PC-3 (cell line): ENCODE measurements around the gene ITCH. TPM values are rescaled to one million over a fixed set of nuclear protein-coding genes. Genes with fewer than 3 reads are reported as not detected.

ENCODE experiments used
- ATAC-seq: fragments of 200-7000 bp; cut with Tn5 transposase; 2 replicates; pipeline ENCODE4 v1.9.1; 2020; ENCODE audit warnings: mild to moderate bottlenecking, moderate library complexity
- BruUV-seq: library from RNA; stranded (reverse); fragments of 400-500 nt; replicated peaks from 2 replicates; lab custom pipeline; 2021; lab: Mats Ljungman, UMichigan
- CTCF ChIA-PET: fragments of 300-600 bp; sonication (Branson Sonifier 250); formaldehyde crosslinking; loops from one replicate; lab custom pipeline; 2022; ENCODE audit warnings: antibody characterized with exemption; lab: Charles Lee
- POLR2A ChIA-PET: fragments of 300-600 bp; sonication (Branson Sonifier 250); formaldehyde crosslinking; loops from one replicate; lab custom pipeline; 2022; ENCODE audit warnings: antibody characterized with exemption; ENCODE audit not compliant: unreplicated experiment; lab: Charles Lee
- DNase-seq: peaks from one replicate; pipeline ENCODE4 v3.0.0-alpha.2; 2015
- H2AFZ ChIP-seq: fragments of 300-600 bp; sonication (generic); 2 replicates; pipeline ENCODE4 v1.6.0; 2016; ENCODE audit warnings: antibody characterized with exemption, low read length
- H3F3A ChIP-seq: fragments of 300-600 bp; sonication (generic); one replicate; pipeline ENCODE4 v1.6.0; 2017; ENCODE audit warnings: antibody characterized with exemption, low read length, control low read depth, mild to moderate bottlenecking; ENCODE audit not compliant: unreplicated experiment
- H3K27ac ChIP-seq: fragments of 300-600 bp; sonication (generic); 2 replicates; pipeline ENCODE4 v1.5.1; 2016; ENCODE audit warnings: mild to moderate bottlenecking, low read length
- H3K27me3 ChIP-seq: fragments of 300-600 bp; sonication (generic); 2 replicates; pipeline ENCODE4 v1.6.1; 2016; ENCODE audit warnings: low read length, mixed read lengths
- H3K36me3 ChIP-seq: fragments of 300-600 bp; sonication (generic); 2 replicates; pipeline ENCODE4 v1.6.1; 2016; ENCODE audit warnings: low read depth, mixed run types, low read length, mixed read lengths
- H3K4me1 ChIP-seq: fragments of 300-600 bp; sonication (generic); 2 replicates; pipeline ENCODE4 v1.5.1; 2016; ENCODE audit warnings: low read length; ENCODE audit not compliant: insufficient read depth
- H3K4me2 ChIP-seq: fragments of 300-600 bp; sonication (generic); 2 replicates; pipeline ENCODE4 v1.6.0; 2016; ENCODE audit warnings: low read length
- H3K4me3 ChIP-seq: fragments of 300-600 bp; sonication (generic); 2 replicates; pipeline ENCODE4 v1.5.1; 2016; ENCODE audit warnings: mild to moderate bottlenecking, low read length, mixed read lengths
- H3K79me2 ChIP-seq: fragments of 300-600 bp; sonication (generic); 2 replicates; pipeline ENCODE4 v1.6.1; 2017; ENCODE audit warnings: low read length, mixed read lengths
- H3K9ac ChIP-seq: fragments of 300-600 bp; sonication (generic); 2 replicates; pipeline ENCODE4 v1.6.0; 2016; ENCODE audit warnings: mild to moderate bottlenecking, low read length
- H3K9me2 ChIP-seq: fragments of 300-600 bp; sonication (generic); replicated peaks from 2 replicates; pipeline ENCODE4 v1.6.1; 2016; ENCODE audit warnings: mixed run types, low read length, mixed read lengths
- H3K9me3 ChIP-seq: fragments of 300-600 bp; sonication (generic); 2 replicates; pipeline ENCODE4 v1.6.1; 2016; ENCODE audit warnings: low read length, mixed read lengths
- H4K20me1 ChIP-seq: fragments of 300-600 bp; sonication (generic); 2 replicates; pipeline ENCODE4 v1.6.1; 2016; ENCODE audit warnings: low read length, mixed read lengths
- EZH2 ChIP-seq: fragments of 300-600 bp; sonication (generic); IDR thresholded peaks from one replicate; pipeline ENCODE4 v1.6.1; 2017; ENCODE audit warnings: antibody characterized with exemption, mild to moderate bottlenecking, low read length; ENCODE audit not compliant: unreplicated experiment
- EZH2phosphoT487 ChIP-seq: fragments of 300-600 bp; sonication (generic); IDR thresholded peaks from 2 replicates; pipeline ENCODE4 v1.6.1; 2018; ENCODE audit warnings: mild to moderate bottlenecking, antibody characterized with exemption, low read length, borderline replicate concordance
- intact Hi-C: fragments of 100-400 bp; cut with micrococcal nuclease; formaldehyde crosslinking; loops from 2 replicates; pipeline ENCODE4 v1.9.0; 2023
- total RNA-seq: library from RNA; depleted of rRNA; stranded (reverse); fragments of >200 nt; gene quantifications from 2 replicates; pipeline ENCODE4 v1.2.3, GENCODE V29; 2014
- TF ChIP-seq, protein P1 (sequence below): fragments of 300-600 bp; sonication (generic); conservative IDR thresholded peaks from 2 replicates; pipeline ENCODE4 v1.5.1; 2017; ENCODE audit warnings: antibody characterized with exemption, low read depth, mild to moderate bottlenecking, low read length

The ITCH gene
- total RNA-seq, 1 experiment from 2014 or later = 54.8 TPM

DNA sequence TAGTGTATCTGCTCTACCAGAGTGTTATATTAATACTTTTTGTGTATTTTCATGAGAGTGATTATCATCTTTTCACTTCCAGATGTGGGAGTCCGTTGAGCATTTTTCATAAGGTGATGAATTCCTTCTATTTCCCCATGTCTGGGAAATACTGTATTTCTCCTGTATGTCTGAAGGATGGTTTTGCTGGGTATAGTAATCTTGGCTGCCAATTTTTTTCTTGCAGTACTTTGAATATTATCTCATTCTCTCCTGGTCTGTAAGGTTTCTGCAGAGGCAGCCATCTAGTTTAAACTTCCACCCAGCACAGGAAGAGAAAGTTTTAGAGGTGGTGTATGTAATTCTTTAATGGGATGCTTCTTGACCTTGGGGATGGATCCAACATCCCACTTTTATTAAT lies 137.8 kb downstream of the ITCH start:
- no peaks in the 10 kb centered on the region for H3K9me3 ChIP-seq
- ChIA-PET CTCF (no interaction called here), POLR2A (no interaction called here)
- no TSS peak for BruUV-seq
- no peak overlapping the region for H3K9ac ChIP-seq
- no peak overlapping the region for H3K4me2 ChIP-seq
- intact Hi-C loops = no loop called here
- H4K20me1 ChIP-seq = peaks cover 4% of the 10 kb centered on the region; the same call in 1 of the 2 replicates
- H3F3A ChIP-seq = no peaks in the 10 kb centered on the region
- H3K79me2 ChIP-seq = peaks cover 8% of the 10 kb centered on the region; the same call in 1 of the 2 replicates
- no peak for DNase-seq
- H3K4me1 ChIP-seq = no peaks in the 10 kb centered on the region
- no peak for TF ChIP-seq EZH2phosphoT487
- no peak for TF ChIP-seq EZH2
- TF ChIP-seq, protein P1, sequence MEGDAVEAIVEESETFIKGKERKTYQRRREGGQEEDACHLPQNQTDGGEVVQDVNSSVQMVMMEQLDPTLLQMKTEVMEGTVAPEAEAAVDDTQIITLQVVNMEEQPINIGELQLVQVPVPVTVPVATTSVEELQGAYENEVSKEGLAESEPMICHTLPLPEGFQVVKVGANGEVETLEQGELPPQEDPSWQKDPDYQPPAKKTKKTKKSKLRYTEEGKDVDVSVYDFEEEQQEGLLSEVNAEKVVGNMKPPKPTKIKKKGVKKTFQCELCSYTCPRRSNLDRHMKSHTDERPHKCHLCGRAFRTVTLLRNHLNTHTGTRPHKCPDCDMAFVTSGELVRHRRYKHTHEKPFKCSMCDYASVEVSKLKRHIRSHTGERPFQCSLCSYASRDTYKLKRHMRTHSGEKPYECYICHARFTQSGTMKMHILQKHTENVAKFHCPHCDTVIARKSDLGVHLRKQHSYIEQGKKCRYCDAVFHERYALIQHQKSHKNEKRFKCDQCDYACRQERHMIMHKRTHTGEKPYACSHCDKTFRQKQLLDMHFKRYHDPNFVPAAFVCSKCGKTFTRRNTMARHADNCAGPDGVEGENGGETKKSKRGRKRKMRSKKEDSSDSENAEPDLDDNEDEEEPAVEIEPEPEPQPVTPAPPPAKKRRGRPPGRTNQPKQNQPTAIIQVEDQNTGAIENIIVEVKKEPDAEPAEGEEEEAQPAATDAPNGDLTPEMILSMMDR = no peak
- H3K27me3 ChIP-seq = no peaks in the 10 kb centered on the region
- peaks cover 33% of the 10 kb centered on the region for H3K36me3 ChIP-seq
- H3K27ac ChIP-seq = no peak overlapping the region
- ATAC-seq = no peak
- no peak overlapping the region for H3K4me3 ChIP-seq
- no peaks in the 10 kb centered on the region for H3K9me2 ChIP-seq
- no peak overlapping the region for H2AFZ ChIP-seq

DNA sequence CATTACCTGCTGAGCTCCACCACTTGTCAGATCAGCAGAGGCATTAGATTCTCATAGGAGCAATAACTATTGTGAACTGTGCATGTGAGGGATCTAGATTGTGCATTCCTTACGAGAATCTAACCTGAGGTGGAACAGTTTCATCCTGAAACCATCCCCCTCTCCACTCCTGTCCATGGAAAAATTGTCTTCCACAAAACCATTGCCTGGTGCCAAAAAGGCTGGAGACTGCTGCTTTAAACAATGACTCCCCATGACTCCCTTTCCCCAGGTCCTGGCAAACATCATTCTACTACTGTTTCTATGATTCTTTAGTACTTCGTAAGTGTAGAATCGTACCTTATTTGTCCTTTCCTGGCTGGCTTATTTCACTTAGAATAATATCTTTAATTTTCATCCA lies 143.4 kb downstream of the ITCH start:
- no peaks in the 10 kb centered on the region for H3K9me3 ChIP-seq
- POLR2A ChIA-PET = no interaction called here
- no peaks in the 10 kb centered on the region for H3K4me1 ChIP-seq
- CTCF ChIA-PET = no interaction called here
- no peaks in the 10 kb centered on the region for H3K79me2 ChIP-seq
- H3K27ac ChIP-seq = no peak overlapping the region
- ATAC-seq = no peak
- H3K27me3 ChIP-seq = no peaks in the 10 kb centered on the region
- BruUV-seq = no TSS peak
- H3F3A ChIP-seq = no peaks in the 10 kb centered on the region
- intact Hi-C loops = no loop called here
- no peaks in the 10 kb centered on the region for H4K20me1 ChIP-seq
- H3K9me2 ChIP-seq = no peaks in the 10 kb centered on the region
- no peak for DNase-seq
- H2AFZ ChIP-seq = no peak overlapping the region
- no peak overlapping the region for H3K9ac ChIP-seq
- TF ChIP-seq, protein P1 = no peak
- TF ChIP-seq EZH2 = no peak
- TF ChIP-seq EZH2phosphoT487 = no peak
- no peak overlapping the region for H3K4me3 ChIP-seq
- H3K36me3 ChIP-seq = peaks cover 37% of the 10 kb centered on the region
- H3K4me2 ChIP-seq = no peak overlapping the region

DNA sequence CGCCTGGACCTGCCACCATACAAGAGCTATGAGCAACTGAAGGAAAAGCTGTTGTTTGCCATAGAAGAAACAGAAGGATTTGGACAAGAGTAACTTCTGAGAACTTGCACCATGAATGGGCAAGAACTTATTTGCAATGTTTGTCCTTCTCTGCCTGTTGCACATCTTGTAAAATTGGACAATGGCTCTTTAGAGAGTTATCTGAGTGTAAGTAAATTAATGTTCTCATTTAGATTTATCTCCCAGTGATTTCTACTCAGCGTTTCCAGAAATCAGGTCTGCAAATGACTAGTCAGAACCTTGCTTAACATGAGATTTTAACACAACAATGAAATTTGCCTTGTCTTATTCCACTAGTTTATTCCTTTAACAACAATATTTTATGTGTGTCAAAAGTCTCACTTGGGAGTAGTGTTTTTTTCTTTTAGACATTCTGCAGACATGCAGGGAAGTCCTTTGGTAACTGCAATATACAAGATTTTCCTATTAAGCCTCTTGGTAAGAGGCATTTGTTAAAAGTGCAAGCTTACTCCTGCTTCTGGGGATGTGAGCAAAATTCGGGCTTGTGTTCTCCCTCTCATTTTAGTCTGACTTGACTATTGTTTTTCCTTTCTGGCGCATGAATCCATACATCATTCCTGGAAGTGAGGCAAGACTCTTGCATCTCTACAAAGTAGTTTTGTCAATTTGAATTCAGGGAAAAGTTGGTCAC lies 144.8 kb downstream of the ITCH start:
- Histone ChIP-seq H3F3A (no peaks in the 10 kb centered on the region), H3K9ac (no peak overlapping the region), H4K20me1 (no peaks in the 10 kb centered on the region), H3K4me1 (peaks cover 4% of the 10 kb centered on the region), H3K36me3 (peaks cover 37% of the 10 kb centered on the region), H2AFZ (no peak overlapping the region), H3K27me3 (no peaks in the 10 kb centered on the region), H3K79me2 (no peaks in the 10 kb centered on the region), H3K4me2 (no peak overlapping the region), H3K4me3 (no peak overlapping the region), H3K9me3 (no peaks in the 10 kb centered on the region), H3K9me2 (no peaks in the 10 kb centered on the region), H3K27ac (no peak overlapping the region)
- no peak for DNase-seq
- intact Hi-C loops = no loop called here
- no peak for TF ChIP-seq EZH2phosphoT487
- TF ChIP-seq, protein P1 = no peak
- TF ChIP-seq EZH2 = no peak
- ATAC-seq = no peak
- TSS peak; percentile 14 for BruUV-seq
- ChIA-PET CTCF (no interaction called here), POLR2A (interaction anchor here (0.6 kb wide), 1 partner anchor 12 kb away, joined by 3 read pairs; no protein-coding TSS in a partner anchor)
